ENCODE data around the gene VSTM4. TPM values are rescaled to one million over a fixed set of nuclear protein-coding genes. Genes with fewer than 3 reads are reported as not detected.

VSTM4 gene
- total RNA-seq, 2 donors from 2014 or later: 1.2 to 3.1 TPM

DNA sequence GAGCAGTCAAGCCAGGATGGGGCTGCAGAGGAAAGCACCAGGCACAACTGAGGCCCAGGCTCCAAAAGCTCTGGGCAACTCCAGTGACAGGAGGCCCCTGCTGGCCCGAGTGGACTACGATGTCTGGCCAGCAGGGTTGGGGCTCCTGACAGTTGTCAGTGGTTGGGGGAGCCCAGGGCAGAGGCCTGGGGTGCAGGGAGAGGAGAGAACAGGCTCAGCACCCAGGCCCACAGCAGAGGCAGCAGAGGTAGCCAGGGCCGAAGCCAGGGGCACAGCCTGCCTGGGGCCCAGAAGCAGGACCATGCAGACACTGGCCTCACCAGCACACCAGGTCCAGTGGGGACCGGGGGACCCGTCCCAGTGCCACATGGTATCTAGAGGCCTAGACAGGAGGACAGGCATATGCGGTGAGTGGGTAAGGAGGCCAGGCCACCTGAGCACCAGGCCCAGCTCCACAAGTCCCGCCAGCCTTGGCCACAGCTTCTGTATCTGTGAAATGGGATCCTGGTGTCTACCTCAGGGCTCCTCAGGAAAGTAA lies 129.6 kb downstream of the VSTM4 start:
- H3K36me3 ChIP-seq: no peaks in the 10 kb centered on the region
- TF ChIP-seq, protein P1, sequence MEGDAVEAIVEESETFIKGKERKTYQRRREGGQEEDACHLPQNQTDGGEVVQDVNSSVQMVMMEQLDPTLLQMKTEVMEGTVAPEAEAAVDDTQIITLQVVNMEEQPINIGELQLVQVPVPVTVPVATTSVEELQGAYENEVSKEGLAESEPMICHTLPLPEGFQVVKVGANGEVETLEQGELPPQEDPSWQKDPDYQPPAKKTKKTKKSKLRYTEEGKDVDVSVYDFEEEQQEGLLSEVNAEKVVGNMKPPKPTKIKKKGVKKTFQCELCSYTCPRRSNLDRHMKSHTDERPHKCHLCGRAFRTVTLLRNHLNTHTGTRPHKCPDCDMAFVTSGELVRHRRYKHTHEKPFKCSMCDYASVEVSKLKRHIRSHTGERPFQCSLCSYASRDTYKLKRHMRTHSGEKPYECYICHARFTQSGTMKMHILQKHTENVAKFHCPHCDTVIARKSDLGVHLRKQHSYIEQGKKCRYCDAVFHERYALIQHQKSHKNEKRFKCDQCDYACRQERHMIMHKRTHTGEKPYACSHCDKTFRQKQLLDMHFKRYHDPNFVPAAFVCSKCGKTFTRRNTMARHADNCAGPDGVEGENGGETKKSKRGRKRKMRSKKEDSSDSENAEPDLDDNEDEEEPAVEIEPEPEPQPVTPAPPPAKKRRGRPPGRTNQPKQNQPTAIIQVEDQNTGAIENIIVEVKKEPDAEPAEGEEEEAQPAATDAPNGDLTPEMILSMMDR (IDR thresholded peaks at IDR 0.05): no peak
- intact Hi-C loops (cut with DNase I): loop anchor here (10.0 kb wide), 1 partner anchor 529 kb away; no protein-coding TSS in a partner anchor
- H3K4me1 ChIP-seq: no peaks in the 10 kb centered on the region
- no peak overlapping the region for H3K9ac ChIP-seq (ENCODE audit: low read depth in 2 of 2, low read length in 2 of 2)
- H3K27ac ChIP-seq: no peak overlapping the region
- H3K4me3 ChIP-seq: no peak overlapping the region
- no peaks in the 10 kb centered on the region for H3K9me3 ChIP-seq
- H3K27me3 ChIP-seq: no peaks in the 10 kb centered on the region
- DNase-seq: no peak

DNA sequence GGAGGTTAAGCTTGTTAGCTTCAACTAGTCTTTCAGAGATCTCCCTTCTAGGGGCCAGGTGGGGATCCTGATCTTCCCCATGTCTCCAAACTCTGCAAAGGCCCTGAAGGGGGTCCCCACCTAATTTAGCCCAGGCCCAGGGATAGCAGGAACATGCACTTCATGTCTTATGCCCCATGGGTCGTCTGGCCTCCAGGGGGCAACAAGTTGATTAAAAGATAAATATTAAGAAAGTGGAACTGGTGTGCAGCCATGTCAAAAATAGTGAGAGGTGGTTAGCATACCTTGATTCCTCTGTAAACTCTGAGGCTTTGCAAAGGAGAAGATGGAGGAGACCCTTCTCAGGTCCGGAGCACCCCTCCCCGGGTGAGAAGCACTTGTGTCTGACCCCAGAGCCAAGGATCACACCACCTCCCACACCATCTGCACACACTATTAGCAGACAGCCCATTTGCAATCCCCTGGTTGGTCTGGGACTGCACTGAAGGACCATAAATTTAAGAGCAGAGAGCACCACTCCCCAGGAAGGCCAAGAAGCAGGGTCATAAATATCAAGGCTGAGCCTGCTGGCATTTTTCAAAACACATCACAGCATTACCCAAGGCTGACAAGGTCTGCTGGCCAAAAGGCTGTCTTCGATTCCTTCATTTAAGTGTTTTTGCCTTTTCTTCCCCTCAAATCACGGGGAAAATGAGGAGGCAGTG lies 131.5 kb downstream of the VSTM4 start:
- H3K4me1 ChIP-seq: no peaks in the 10 kb centered on the region
- TF ChIP-seq, protein P1 (IDR thresholded peaks at IDR 0.05): no peak
- intact Hi-C loops (cut with DNase I): loop anchor here (5.0 to 10.0 kb wide), 2 partner anchors 179 to 531 kb away; no protein-coding TSS in a partner anchor

DNA sequence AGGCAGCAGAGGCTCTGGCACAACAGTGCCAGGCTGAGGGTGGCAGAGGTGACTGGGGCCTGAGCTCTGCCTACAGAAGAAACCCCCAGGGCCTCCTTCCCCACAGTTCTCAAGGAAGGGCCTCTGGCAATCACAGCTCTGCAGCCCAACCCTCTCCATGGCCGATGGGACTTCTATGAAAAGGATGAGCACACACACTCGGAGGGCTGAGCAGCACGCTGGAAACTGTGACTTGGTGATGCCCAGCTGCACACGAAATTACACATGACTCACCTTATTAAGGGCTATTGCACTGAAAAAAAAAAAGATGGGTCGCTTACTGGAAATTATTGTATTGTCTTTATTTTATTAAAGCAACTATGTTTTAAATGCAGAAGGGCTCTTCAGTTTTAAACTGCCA lies 132.7 kb downstream of the VSTM4 start:
- DNase-seq: no peak
- Histone ChIP-seq H3K27ac (no peak overlapping the region), H3K9ac (ENCODE audit: low read depth in 2 of 2, low read length in 2 of 2) (no peak overlapping the region), H3K4me3 (no peak overlapping the region), H3K36me3 (no peaks in the 10 kb centered on the region), H3K4me1 (no peaks in the 10 kb centered on the region), H3K27me3 (no peaks in the 10 kb centered on the region), H3K9me3 (no peaks in the 10 kb centered on the region)
- TF ChIP-seq, protein P1 (IDR thresholded peaks at IDR 0.05): no peak
- intact Hi-C loops (cut with DNase I): loop anchor here (5.0 to 10.0 kb wide), 2 partner anchors 180 to 532 kb away; no protein-coding TSS in a partner anchor

More for the DNA sequence above, 131.5 kb downstream of the VSTM4 start:
- Histone ChIP-seq H3K27ac (no peak overlapping the region), H3K9ac (ENCODE audit: low read depth in 2 of 2, low read length in 2 of 2) (no peak overlapping the region), H3K27me3 (no peaks in the 10 kb centered on the region), H3K36me3 (no peaks in the 10 kb centered on the region), H3K4me3 (no peak overlapping the region), H3K9me3 (no peaks in the 10 kb centered on the region)
- no peak for DNase-seq

DNA sequence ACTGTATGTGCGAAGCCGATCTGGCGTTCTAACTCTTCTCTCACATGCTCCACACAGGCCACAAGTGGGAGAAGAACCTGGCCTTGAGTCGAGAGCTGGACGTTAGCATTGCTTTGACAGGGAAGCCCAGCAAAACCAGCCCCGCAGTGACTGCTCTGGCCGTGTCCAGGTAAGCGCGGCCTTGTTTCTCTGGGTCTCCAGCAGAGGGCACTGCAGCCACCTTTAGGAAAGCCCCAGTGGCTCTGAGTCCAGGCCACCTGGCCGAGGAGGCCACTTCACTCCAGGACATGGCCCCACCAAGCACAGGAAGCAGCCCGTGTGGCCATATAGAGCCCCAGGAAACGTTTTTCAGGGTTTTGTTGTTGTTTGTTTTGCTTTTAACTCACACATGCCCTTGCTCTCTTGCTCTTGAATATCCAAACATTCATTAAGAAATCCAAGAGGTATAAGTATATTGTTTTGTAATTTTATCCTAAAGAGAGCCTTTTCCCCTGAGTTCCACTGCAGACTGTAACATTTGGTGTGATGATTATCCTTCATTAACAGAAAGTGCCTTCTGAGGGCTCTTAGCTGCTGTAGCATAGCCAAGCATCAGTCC lies 133.9 kb downstream of the VSTM4 start:
- intact Hi-C loops (cut with DNase I): loop anchor here (5.0 to 10.0 kb wide), 2 partner anchors 181 to 533 kb away; no protein-coding TSS in a partner anchor
- Histone ChIP-seq H3K9me3 (no peaks in the 10 kb centered on the region), H3K27me3 (no peaks in the 10 kb centered on the region), H3K9ac (ENCODE audit: low read depth in 2 of 2, low read length in 2 of 2) (no peak overlapping the region), H3K36me3 (no peaks in the 10 kb centered on the region), H3K27ac (no peak overlapping the region), H3K4me3 (no peak overlapping the region), H3K4me1 (no peaks in the 10 kb centered on the region)
- DNase-seq: peak; percentile 51
- TF ChIP-seq, protein P1 (IDR thresholded peaks at IDR 0.05): peak; percentile 74

DNA sequence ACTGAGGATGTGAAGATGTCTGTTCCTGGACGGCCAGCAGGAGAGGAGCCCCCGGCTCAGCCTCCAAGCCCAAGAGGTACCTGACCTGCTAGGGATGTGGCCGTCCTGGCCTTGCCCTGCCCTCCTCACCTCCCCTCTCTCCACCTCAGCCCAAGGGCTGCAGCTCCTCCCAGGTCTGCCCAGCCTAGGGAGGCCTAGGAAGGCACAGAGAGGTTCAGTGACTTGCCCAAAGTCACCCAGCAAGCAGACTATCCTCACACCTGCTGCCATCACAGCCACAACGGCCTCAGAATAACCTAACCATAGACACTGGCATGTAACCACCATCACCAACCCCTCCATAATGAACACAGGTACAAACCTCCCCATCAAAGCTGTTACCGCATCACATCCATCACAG lies 137.0 kb downstream of the VSTM4 start:
- no peak for DNase-seq
- TF ChIP-seq, protein P1 (IDR thresholded peaks at IDR 0.05): no peak
- Histone ChIP-seq H3K36me3 (no peaks in the 10 kb centered on the region), H3K4me3 (no peak overlapping the region), H3K27me3 (no peaks in the 10 kb centered on the region), H3K27ac (no peak overlapping the region), H3K4me1 (no peaks in the 10 kb centered on the region), H3K9me3 (no peaks in the 10 kb centered on the region), H3K9ac (ENCODE audit: low read depth in 2 of 2, low read length in 2 of 2) (no peak overlapping the region)
- intact Hi-C loops (cut with DNase I): no loop called here
